HUES48 (cell line): ENCODE measurements around the gene LATS2.
"Not testable (repeated sequence)": the region's sequence is repeated elsewhere in the genome, so short reads cannot be mapped to it uniquely, and the experiment has no call there.

Source experiments
- H3K27ac ChIP-seq: one replicate; pipeline ENCODE4 v1.7.0; 2013; ENCODE audit warnings: low read depth, low read length, inconsistent platforms
- H3K27me3 ChIP-seq: 2 replicates; pipeline ENCODE4 v1.6.1; 2013; ENCODE audit warnings: mild to moderate bottlenecking, low read length; ENCODE audit not compliant: control insufficient read depth, insufficient read depth
- H3K36me3 ChIP-seq: 2 replicates; pipeline ENCODE4 v1.6.1; 2013; ENCODE audit warnings: low read length; ENCODE audit not compliant: control insufficient read depth, insufficient read depth
- H3K4me1 ChIP-seq: 2 replicates; pipeline ENCODE4 v1.6.1; 2013; ENCODE audit warnings: mild to moderate bottlenecking, low read length; ENCODE audit not compliant: control insufficient read depth, insufficient read depth
- H3K4me3 ChIP-seq: 2 replicates; pipeline ENCODE4 v1.5.1; 2013; ENCODE audit warnings: mild to moderate bottlenecking, low read depth, low read length
- H3K9ac ChIP-seq: 2 replicates; pipeline ENCODE4 v1.6.1; 2013; ENCODE audit warnings: mild to moderate bottlenecking, low read depth, low read length, moderate library complexity
- H3K9me3 ChIP-seq: 2 replicates; pipeline ENCODE4 v1.6.1; 2013; ENCODE audit warnings: low read length; ENCODE audit not compliant: control insufficient read depth, insufficient read depth

Gene LATS2

GRCh38 chr13:21058361-21058760 lies 3.0 kb downstream of the LATS2 start:
- peaks cover 9% of the 10 kb centered on the region; the same call in 1 of the 2 replicates for H3K36me3 ChIP-seq
- H3K9ac ChIP-seq, result no peak overlapping the region
- peaks cover 21% of the 10 kb centered on the region for H3K4me1 ChIP-seq
- no peak overlapping the region for H3K27ac ChIP-seq
- H3K9me3 ChIP-seq, result no peaks in the 10 kb centered on the region
- H3K4me3 ChIP-seq, result peak overlapping the region; percentile 20; the same call in 1 of the 2 replicates
- H3K27me3 ChIP-seq, result no peaks in the 10 kb centered on the region

GRCh38 chr13:21055511-21056045 lies 5.8 kb downstream of the LATS2 start:
- Histone ChIP-seq H3K4me1 (peaks cover 21% of the 10 kb centered on the region), H3K27me3 (no peaks in the 10 kb centered on the region), H3K9me3 (no peaks in the 10 kb centered on the region), H3K27ac (no peak overlapping the region), H3K9ac (no peak overlapping the region), H3K4me3 (no peak overlapping the region), H3K36me3 (peaks cover 12% of the 10 kb centered on the region; the same call in 1 of the 2 replicates)

DNA sequence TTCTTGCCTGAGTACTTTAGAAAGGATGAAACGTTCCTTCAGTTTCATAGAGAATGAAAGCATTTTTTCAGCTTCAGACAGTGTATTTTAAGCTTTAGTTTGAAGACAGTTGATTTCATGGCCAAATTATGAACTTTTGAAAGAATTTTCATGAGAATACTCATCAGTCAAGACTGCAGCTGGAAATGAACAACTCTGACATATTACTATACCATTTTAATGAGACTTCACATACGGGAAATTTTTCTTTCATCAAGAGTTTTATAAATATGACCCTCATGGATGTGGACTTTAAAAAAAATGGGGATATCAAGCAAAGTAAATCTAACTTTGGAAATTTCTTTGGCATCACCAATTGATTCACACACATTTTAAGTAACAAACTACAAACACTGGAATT lies 6.4 kb downstream of the LATS2 start:
- Histone ChIP-seq H3K4me3 (no peak overlapping the region), H3K9me3 (no peaks in the 10 kb centered on the region), H3K36me3 (peaks cover 12% of the 10 kb centered on the region; the same call in 1 of the 2 replicates), H3K27ac (no peak overlapping the region), H3K4me1 (peaks cover 21% of the 10 kb centered on the region), H3K9ac (no peak overlapping the region), H3K27me3 (no peaks in the 10 kb centered on the region)

DNA sequence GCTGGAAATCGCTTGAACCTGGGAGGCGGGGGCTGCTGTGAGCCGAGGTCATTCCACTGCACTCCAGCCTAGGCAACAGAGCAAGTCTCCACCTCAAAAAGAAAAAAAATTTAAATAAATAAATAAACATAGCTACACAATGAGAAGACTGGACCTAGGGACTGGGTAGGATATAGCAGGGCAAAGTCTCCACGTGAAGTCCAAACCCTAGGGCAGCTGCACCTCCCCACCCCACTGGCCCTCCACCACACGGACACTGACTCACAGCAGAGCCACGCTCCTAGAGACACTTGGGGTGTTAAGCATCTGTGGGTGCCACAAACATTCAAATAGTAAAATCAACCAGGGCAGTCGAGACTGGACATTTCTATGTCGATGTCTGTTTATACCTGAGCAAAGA lies 7.1 kb downstream of the LATS2 start:
- Histone ChIP-seq H3K27me3 (no peaks in the 10 kb centered on the region), H3K4me1 (peaks cover 24% of the 10 kb centered on the region), H3K27ac (no peak overlapping the region), H3K4me3 (no peak overlapping the region), H3K9ac (no peak overlapping the region), H3K36me3 (peaks cover 12% of the 10 kb centered on the region; the same call in 1 of the 2 replicates), H3K9me3 (no peaks in the 10 kb centered on the region)

DNA sequence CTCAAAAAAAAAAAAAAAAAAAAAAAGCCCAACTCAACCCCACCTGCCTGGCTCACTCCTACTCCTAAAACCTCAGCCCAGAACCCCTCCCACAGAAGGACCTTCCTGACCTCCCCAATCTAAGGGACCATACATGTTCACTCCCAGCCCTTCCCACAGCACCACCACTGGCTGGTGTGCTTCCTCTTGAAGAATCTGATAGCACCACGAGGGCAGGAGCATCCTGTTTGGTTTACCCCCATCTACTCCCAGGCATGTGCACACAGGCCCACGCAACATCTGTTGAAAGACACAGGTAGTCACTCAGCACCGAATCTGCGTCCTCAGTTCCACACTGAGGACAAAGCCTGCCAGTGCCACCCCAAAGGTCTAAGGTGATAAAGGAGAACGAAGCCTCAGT lies 8.2 kb downstream of the LATS2 start:
- Histone ChIP-seq H3K27ac (no peak overlapping the region), H3K27me3 (no peaks in the 10 kb centered on the region), H3K36me3 (peaks cover 12% of the 10 kb centered on the region; the same call in 1 of the 2 replicates), H3K4me1 (peaks cover 21% of the 10 kb centered on the region), H3K9ac (no peak overlapping the region), H3K4me3 (no peak overlapping the region), H3K9me3 (no peaks in the 10 kb centered on the region)

DNA sequence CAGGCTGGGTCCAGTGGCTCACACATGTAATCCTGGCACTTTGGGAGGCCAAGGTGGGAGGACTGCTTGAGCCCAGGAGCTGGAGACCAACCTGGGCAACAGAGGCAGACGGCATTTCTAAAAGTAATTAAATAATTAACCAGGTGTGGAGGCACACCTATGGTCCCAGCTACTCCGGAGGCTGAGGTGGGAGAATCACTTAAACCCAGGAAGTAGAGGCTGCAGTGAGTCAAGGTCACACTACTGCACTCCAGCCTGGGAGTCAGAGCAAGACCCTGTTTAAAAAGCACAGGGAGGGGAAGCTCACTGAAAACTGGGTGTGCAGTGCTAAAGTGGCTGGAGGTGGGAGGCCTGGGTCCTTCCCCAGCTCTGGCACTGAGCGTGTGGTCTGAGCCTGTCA lies 9.7 kb downstream of the LATS2 start:
- H3K9me3 ChIP-seq, result no peaks in the 10 kb centered on the region
- no peaks in the 10 kb centered on the region for H3K27me3 ChIP-seq
- no peak overlapping the region for H3K9ac ChIP-seq
- no peak overlapping the region for H3K4me3 ChIP-seq
- H3K4me1 ChIP-seq, result peaks cover 24% of the 10 kb centered on the region
- H3K36me3 ChIP-seq, result peaks cover 12% of the 10 kb centered on the region; the same call in 1 of the 2 replicates
- H3K27ac ChIP-seq, result no peak overlapping the region

GRCh38 chr13:21050288-21051197 lies 10.8 kb downstream of the LATS2 start:
- Histone ChIP-seq H3K9ac (no peak overlapping the region), H3K4me1 (peaks cover 15% of the 10 kb centered on the region), H3K27ac (no peak overlapping the region), H3K4me3 (no peak overlapping the region), H3K27me3 (no peaks in the 10 kb centered on the region), H3K36me3 (peaks cover 15% of the 10 kb centered on the region), H3K9me3 (no peaks in the 10 kb centered on the region)

DNA sequence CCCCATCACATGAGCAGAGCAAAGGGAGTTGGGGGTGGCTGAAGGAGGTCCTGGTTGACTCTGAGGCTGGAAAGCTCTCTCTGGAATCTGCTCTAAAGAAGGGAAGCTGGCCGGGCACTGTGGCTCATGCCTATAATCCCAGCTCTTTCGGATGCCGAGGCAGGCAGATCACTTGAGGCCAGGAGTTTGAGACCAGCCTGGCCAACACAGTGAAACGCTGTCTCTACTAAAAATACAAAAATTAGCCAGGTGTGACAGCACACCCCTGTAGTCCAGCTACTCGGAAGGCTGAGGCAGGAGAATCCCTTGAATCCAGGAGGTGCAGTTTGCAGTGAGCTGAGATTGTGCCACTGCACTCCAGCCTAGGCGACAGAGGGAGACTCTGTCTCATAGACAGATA lies 11.7 kb downstream of the LATS2 start:
- H3K9ac ChIP-seq, H3K9me3 ChIP-seq, H3K4me3 ChIP-seq, H3K27me3 ChIP-seq, H3K27ac ChIP-seq: not testable (repeated sequence)
- H3K36me3 ChIP-seq, result peaks cover 23% of the 10 kb centered on the region
- peaks cover 15% of the 10 kb centered on the region for H3K4me1 ChIP-seq

GRCh38 chr13:21048901-21049698 lies 12.3 kb downstream of the LATS2 start:
- Histone ChIP-seq H3K4me3 (no peak overlapping the region), H3K9ac (no peak overlapping the region), H3K36me3 (peaks cover 29% of the 10 kb centered on the region), H3K9me3 (no peaks in the 10 kb centered on the region), H3K27me3 (no peaks in the 10 kb centered on the region), H3K4me1 (peaks cover 15% of the 10 kb centered on the region), H3K27ac (no peak overlapping the region)

DNA sequence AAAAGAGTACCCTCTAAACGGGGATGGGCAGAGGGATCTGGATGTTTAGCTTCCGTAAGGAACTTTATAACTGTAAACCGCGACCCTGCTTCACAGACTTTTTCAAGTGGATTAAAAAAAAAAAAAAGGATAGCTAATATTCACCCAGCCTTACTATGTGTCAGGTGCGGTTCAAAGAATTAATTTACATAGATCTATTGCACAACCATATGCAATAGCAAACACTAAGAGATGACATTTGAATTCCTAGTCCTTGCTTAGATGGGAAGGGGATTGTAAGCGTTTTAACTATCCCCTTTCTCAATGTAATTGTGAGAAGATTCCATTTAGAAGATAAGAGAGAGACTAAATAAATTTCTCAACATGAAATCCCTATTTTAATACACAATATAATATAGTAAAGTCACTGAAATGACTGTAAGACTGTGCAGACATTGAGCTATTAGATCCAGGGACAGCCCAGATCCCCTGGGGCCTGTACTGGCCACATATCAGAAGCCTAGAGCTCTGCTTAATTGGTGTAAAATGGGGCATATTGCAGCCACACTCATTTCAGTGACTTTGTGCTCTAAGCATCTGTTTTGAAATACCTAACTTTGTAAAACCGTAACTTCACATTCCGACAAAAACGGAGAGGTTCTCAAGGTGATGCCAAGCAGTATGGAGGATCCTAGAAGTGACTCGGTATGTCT lies 13.6 kb downstream of the LATS2 start:
- Histone ChIP-seq H3K4me3 (no peak overlapping the region), H3K4me1 (peaks cover 15% of the 10 kb centered on the region), H3K27me3 (no peaks in the 10 kb centered on the region), H3K27ac (no peak overlapping the region), H3K9me3 (no peaks in the 10 kb centered on the region), H3K36me3 (peaks cover 32% of the 10 kb centered on the region), H3K9ac (no peak overlapping the region)
